Mucosa of rectum (tissue), 2 donors: Measurements from ENCODE around the gene PYGM.

Experiments used
- H3K27ac ChIP-seq, 2 donors: one replicate each; pipeline ENCODE4 v1.7.0; 2013; ENCODE audit warnings: inconsistent platforms in 2 of 2, low read depth in 2 of 2, low read length in 2 of 2
- H3K27me3 ChIP-seq, 2 donors: one replicate each; pipeline ENCODE4 v1.7.0; 2013; ENCODE audit warnings: low read length in 2 of 2; ENCODE audit not compliant: control insufficient read depth in 2 of 2, insufficient read depth in 2 of 2
- H3K36me3 ChIP-seq, 2 donors: one replicate each; pipeline ENCODE4 v1.7.0; 2013; ENCODE audit warnings: low read length in 2 of 2; ENCODE audit not compliant: control insufficient read depth in 2 of 2, insufficient read depth in 2 of 2
- H3K4me1 ChIP-seq, 2 donors: one replicate each; pipeline ENCODE4 v1.7.0; 2013; ENCODE audit warnings: low read length in 2 of 2, mild to moderate bottlenecking in 1 of 2; ENCODE audit not compliant: control insufficient read depth in 2 of 2, insufficient read depth in 2 of 2
- H3K4me3 ChIP-seq, 2 donors: one replicate each; pipeline ENCODE4 v1.7.0; 2013; ENCODE audit warnings: low read length in 2 of 2
- H3K9ac ChIP-seq, 2 donors: one replicate each; pipeline ENCODE4 v1.7.0; 2013; ENCODE audit warnings: low read length in 2 of 2, low read depth in 1 of 2, mild to moderate bottlenecking in 1 of 2
- H3K9me3 ChIP-seq, 2 donors: one replicate each; pipeline ENCODE4 v1.7.0; 2013; ENCODE audit warnings: low read length in 2 of 2; ENCODE audit not compliant: control insufficient read depth in 2 of 2
- donor health status: healthy.
- donor health status: Normal muscosa, but diverticular disease.

Gene PYGM

GRCh38 chr11:64759722-64760719, at the start of gene PYGM:
PYGM (minus strand) TSS chr11:64759974; CDS start chr11:64759898, 76 bp downstream.
- H3K9me3 ChIP-seq = no peaks in the 10 kb centered on the region
- peak within 1 kb of the TSS in 1 of 2 donors; percentile 32 for H3K27ac ChIP-seq
- H3K36me3 ChIP-seq = peaks cover 22 to 25% of the 10 kb centered on the region in 2 donors
- peak within 1 kb of the TSS in 1 of 2 donors; percentile 5 for H3K9ac ChIP-seq
- peaks cover 2 to 24% of the 10 kb centered on the region in 2 donors for H3K4me1 ChIP-seq
- H3K27me3 ChIP-seq = no peaks in the 10 kb centered on the region
- H3K4me3 ChIP-seq = no peak within 1 kb of the TSS

GRCh38 chr11:64805481-64805880, 45.7 kb upstream of the PYGM start:
- Histone ChIP-seq H3K27me3 (no peaks in the 10 kb centered on the region), H3K27ac (no peak overlapping the region), H3K4me1 (peaks cover 20 to 24% of the 10 kb centered on the region in 2 donors), H3K36me3 (peaks cover 4 to 15% of the 10 kb centered on the region in 2 donors), H3K9me3 (no peaks in the 10 kb centered on the region), H3K4me3 (no peak overlapping the region), H3K9ac (no peak overlapping the region)

DNA sequence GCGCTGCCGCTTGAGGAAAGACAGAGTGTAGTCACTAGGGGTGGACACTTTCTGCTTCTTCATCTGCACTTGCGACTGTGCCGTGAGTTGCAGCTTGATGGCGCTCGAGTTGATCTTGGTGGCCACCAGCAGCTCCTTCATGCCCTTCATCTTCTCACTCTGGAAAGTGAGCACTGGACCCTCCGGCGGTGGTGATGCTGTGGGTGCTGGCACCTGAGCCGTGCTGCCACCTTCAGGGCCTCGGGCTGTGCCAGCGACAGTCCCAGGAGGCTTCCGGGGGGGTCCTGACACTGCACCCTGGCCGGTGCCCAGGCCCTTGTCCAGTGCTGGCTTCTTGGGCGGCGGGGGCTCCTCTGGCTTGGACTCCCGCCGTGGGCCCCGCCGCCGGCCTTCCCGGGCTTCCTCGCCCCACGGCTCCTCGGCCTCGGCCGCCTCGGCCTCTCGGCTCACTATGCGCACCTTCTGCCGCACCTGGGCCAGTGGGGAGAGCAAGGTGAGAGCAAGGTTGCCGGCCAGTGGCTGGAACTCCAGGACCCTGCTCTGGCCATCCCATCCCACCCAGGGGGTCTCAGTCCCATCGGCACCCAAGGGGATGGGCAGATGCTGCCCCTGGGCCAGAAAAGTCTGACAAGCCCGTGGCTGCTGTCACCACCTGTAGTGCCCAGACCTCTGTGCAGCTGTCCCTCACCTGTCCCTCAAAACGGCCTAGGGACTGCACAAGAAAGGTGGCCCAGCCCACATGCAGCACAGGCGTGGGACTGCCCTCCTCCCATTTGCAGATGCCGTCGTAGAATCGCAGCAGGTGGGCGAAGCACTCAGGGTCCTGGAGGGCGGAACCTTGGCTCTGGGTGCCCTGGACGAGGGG, 44.8 kb upstream of the PYGM start:
- H3K4me1 ChIP-seq = peaks cover 18 to 19% of the 10 kb centered on the region in 2 donors
- peaks cover 4 to 15% of the 10 kb centered on the region in 2 donors for H3K36me3 ChIP-seq
- no peaks in the 10 kb centered on the region for H3K27me3 ChIP-seq
- no peaks in the 10 kb centered on the region for H3K9me3 ChIP-seq
- peak overlapping the region in 1 of 2 donors; percentile 77 for H3K4me3 ChIP-seq
- no peak overlapping the region for H3K9ac ChIP-seq
- H3K27ac ChIP-seq = no peak overlapping the region

DNA sequence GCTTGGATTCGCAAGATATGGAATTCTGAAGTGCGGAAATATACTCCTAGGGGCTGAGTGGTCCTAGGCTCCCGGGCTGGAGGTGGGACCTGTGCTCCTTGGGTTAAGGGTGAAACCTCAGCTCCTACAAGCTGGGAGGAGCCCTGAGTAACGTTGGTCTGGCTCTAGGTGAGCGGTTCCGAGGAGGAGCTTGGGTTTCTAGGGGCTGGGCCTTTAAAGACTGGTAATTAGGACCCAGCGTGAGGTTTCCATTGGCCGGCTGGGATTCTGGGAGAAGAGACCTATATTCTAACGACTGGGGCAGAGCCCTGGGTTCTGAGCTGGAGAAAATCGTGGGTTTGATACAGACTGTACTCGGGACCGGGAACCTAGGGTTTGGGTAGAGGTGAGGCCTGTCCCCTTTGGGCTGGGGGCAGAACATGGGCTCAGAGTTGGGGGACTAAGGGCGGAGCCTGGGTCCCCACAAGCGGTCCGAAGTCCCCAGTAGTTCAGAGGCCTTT, 44.1 kb upstream of the PYGM start:
- Histone ChIP-seq H3K9me3 (no peaks in the 10 kb centered on the region), H3K9ac (peak overlapping the region; percentile 51 to 66), H3K4me1 (peaks cover 15 to 18% of the 10 kb centered on the region in 2 donors), H3K4me3 (peak overlapping the region; percentile 76 to 77), H3K36me3 (peaks cover 4 to 15% of the 10 kb centered on the region in 2 donors), H3K27ac (peak overlapping the region; percentile 78 to 80), H3K27me3 (no peaks in the 10 kb centered on the region)

DNA sequence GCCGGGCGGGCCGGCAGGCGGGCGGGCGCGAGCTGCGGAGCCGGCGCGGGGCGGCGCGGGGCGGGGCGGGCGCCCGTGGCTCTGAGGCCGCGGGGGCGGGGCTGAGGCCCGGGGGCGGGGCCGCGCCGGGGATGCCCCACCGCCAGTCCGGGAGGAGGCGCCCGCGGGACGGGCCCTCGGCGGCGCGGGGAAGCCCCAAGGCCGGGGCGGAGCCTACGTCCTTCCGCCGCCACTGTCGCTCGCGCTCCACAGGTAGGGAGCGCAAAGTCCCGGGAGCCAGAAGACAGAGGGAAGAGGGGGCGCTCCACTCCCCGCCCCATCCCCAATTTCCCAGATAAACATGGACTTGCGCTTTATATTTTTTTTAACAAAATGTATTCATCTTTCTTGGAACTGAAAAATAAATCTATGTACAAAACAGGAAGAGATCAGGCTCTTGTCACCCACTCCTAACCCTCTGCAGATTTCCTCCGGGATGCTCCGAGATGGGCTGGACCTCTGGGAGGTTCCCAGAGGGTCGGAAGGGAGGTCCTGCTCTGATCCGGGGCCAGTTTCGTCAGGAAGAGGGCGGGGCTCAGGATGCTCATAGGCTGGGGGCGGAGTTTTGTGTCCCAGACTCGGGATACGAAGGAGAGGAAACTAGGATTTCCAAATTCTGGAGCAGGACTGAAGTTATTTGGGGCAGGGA, 43.5 kb upstream of the PYGM start, which contains the start of gene MAP4K2:
Gene MAP4K2, minus strand, starts transcription at position 57 of the 688 bp plus-strand sequence. CDS start 65 bp downstream, outside the sequence.
- Histone ChIP-seq H3K36me3 (peaks cover 4 to 15% of the 10 kb centered on the region in 2 donors), H3K4me3 (peak within 1 kb of the TSS; percentile 76 to 77), H3K9ac (peak within 1 kb of the TSS; percentile 51 to 66), H3K27me3 (no peaks in the 10 kb centered on the region), H3K27ac (peak within 1 kb of the TSS; percentile 78 to 80), H3K9me3 (no peaks in the 10 kb centered on the region), H3K4me1 (peaks cover 15 to 18% of the 10 kb centered on the region in 2 donors)

GRCh38 chr11:64802370-64803157, 42.8 kb upstream of the PYGM start:
- Histone ChIP-seq H3K9ac (peak overlapping the region; percentile 14 to 41), H3K9me3 (no peaks in the 10 kb centered on the region), H3K27ac (peak overlapping the region in 1 of 2 donors; percentile 58), H3K4me1 (peaks cover 15 to 18% of the 10 kb centered on the region in 2 donors), H3K36me3 (peaks cover 4 to 15% of the 10 kb centered on the region in 2 donors), H3K4me3 (peak overlapping the region; percentile 52 to 67), H3K27me3 (no peaks in the 10 kb centered on the region)

DNA sequence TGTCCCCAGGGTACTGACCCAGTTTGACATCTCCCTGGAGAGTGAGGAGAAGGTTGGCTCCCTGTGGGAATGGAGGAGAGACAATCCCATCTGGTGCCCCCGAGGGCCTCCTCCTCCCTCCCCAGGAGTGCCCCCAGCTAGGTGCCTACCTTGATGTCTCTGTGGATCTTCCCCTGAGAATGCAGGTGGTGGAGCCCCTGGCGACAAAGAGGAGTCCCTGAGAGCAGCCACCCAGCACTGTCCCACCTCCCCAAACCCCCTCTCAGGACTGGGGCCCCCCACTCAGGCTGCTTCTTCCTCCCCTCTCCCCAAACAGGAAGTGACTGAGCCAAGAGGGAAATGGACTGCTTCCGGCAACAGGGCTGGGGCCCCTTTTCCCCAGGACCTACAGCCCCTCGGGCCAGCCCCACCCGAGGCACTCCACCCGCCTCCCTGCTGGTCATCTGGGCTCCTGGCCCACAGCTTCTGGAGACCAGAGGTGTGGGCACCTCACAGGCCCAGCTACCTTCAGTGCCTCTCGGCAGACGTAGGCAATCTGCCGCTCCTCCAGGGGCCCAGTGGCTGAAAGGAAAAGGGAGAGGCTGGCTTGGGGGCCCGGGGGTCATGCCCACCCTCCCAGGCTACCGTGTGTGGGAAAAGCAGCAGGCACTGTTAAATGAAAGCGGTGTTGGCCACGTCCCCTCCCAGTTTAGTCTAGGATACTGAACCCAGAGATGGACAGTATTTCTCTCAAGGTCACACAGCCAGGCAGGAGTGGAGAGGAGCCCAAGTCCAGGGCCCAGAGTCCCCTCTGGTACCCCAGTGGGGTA, 42.0 kb upstream of the PYGM start:
- Histone ChIP-seq H3K27ac (peak overlapping the region; percentile 22 to 58), H3K27me3 (no peaks in the 10 kb centered on the region), H3K36me3 (peaks cover 4 to 14% of the 10 kb centered on the region in 2 donors), H3K4me1 (peaks cover 15 to 18% of the 10 kb centered on the region in 2 donors), H3K4me3 (peak overlapping the region in 1 of 2 donors; percentile 67), H3K9ac (no peak overlapping the region), H3K9me3 (no peaks in the 10 kb centered on the region)

GRCh38 chr11:64801158-64801464, 41.3 kb upstream of the PYGM start:
- Histone ChIP-seq H3K4me1 (peaks cover 15 to 18% of the 10 kb centered on the region in 2 donors), H3K27me3 (no peaks in the 10 kb centered on the region), H3K9ac (no peak overlapping the region), H3K4me3 (no peak overlapping the region), H3K27ac (peak overlapping the region in 1 of 2 donors; percentile 58), H3K9me3 (no peaks in the 10 kb centered on the region), H3K36me3 (peaks cover 4 to 12% of the 10 kb centered on the region in 2 donors)
